Activated CD4-positive, CD25-positive, alpha-beta regulatory T cell treated with anti-CD3 and anti-CD28 coated beads, Interleukin-2, amount 50 U/mL, for 72 hours (primary cell): ENCODE data around the gene ZNF133.

Experiments used
- DNase-seq: peaks from one replicate; pipeline ENCODE4 v3.0.0; 2021

ZNF133 gene

DNA sequence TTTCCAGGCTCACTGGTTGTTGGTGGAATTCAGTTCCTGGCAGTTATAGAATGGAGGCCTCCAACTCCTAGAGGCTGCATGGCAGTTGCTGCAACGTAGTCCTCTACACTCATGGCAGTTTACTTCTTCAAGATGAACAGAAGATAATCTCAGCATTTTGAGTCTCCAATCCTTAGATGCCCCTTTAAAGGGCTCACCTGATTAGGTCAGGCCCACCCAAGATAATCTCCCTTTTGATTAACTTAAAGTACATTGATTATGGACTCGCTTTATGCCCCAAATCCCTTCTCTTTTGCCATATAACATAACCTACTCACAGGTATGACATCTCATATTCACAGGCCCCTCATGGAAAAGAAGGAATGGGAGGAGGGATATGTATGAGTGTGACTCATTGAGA lies 76.4 kb downstream of the ZNF133 start:
- DNase-seq = no peak
